Raji (cell line): ENCODE measurements around the gene OSBPL1A.

Source experiments
- POLR2A ChIP-seq: IDR thresholded peaks from 2 replicates; pipeline ENCODE4 v1.6.1; 2011; ENCODE audit warnings: low read depth, low read length, control low read depth; ENCODE audit not compliant: insufficient read depth

The OSBPL1A gene

GRCh38 chr18:24268784-24269550 is 128.7 kb downstream of the OSBPL1A start:
- no peak for TF ChIP-seq POLR2A

DNA sequence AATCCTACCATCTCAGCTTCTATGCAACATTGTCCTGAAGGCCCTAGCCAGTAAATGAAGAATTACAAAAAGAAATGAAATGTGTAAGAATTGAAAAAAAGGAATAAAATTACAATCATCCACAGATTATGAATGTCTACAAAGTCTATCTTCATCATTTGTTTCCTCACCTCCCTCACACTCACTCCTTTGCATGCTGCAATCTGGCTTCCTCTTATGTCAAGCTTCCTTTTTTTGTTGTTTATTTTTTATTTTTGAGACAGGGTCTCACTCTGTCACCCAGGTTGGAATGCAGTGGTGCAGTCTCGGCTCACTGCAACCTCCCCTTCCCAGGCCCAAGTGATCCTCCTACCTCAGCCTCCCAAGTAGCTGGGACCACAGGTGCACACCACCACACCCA is 129.7 kb downstream of the OSBPL1A start:
- TF ChIP-seq POLR2A: no peak

DNA sequence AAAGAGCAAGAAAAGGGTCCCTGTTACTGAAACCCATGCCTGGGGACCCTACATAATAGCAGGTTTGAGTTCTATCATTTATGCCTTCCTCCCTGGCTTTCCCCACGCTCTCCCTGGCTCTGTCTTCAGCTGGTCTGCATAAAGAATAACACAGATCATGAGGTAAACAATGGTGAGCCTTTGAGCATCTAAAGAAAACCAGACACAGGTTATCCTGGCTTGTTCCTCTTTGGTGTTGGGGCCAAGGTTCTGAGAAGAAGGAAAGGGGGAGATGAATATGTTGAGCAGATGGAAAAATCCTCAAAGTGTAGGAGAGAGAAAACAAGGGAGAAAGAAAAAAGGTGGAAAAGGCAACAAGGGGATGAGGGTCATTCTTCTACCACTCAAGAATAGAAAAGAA is 131.5 kb downstream of the OSBPL1A start:
- TF ChIP-seq POLR2A: no peak

DNA sequence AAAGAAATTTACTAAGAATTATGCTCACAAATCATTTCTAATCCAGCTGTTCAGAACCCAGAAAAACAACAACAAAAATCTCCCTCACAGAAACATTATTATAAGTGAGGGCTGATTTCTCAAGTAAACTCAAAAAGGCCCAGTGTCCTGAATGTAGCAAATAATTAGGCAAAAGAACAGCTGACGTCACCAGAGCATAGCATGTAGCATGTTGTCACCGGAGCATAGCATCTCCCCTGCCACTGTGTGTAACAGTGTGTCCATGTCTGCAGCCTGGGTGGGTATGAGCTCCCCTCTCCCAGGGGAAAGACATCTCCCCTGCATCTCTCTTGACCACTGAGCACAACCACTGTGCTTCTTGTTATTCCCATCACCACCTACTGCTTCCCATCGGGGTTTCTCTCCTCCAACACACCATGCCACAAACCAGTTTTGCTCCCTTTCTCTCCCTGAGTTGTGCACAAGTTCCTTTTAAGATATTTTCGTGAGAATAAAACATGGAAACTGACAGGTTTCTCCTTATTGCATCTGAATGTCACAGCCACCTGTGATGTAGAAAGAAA is 132.0 kb downstream of the OSBPL1A start:
- TF ChIP-seq POLR2A: no peak

DNA sequence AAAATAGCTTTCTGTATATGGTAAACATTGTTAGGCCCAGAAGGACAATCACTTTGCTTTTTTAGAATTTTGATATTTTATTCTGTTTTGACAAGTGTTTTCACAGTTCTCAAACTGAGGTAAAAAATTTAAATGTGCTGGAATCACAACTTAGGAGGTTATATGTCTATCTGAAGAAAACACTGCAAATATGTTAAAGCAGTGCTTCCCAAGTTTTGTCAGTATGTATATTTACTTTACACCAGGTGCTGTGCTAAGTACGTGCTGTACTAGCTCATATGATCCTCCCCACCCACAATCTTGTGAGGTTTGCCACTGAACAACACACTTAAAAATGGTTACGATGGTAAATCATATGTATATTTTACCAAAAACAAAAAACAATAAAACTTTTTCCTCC is 134.6 kb downstream of the OSBPL1A start:
- no peak for TF ChIP-seq POLR2A

DNA sequence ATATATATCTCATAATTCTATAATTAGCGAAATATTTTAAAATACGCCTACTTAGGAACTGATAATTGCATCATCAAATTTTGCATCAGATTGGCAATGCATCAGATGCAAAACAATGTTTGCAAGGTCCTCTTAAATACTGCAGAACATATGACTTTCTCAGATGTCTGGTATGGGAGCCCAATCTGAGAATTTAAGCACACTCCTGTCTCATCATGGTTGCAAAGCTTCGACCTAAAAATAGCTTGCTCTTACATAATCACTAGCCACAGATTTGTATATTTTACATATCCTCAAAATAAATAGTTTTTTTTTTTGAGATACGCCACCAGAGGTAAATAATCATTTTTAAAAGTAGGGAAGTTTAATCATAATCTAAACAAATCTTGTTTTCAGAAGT is 135.5 kb downstream of the OSBPL1A start:
- no peak for TF ChIP-seq POLR2A

DNA sequence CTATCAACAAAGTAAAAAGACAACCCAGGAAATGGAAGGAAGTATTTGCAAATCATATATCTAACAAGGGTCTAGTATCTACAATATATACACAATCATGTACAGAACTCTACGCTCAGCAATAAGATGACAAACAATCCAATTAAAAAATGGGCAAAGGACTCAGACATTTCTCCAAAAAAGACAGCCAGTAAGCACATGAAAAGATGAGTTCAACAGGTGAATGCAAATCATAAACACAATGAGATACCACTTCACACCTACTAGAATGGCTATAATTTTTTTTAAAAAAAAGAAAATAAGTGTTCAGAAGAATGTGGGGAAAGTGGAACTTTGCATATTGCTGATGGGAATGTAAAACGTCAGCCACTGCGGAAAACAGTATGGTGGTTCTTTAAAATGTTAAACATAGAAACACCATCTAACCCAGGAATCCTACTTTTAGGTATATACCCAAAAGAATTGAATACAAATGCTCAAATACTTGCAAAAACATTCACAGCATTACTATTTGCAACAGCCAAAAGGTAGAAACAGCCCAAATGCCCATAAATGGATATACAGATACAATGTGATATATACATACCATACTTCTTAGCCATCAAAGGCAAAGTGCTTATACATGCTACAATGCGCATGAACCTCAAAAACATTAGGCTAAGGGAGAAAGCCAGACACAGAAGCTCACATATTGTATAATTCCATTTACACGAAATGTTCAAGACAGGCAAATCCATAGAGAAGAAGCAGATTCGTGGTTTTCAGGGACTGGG is 137.6 kb downstream of the OSBPL1A start:
- TF ChIP-seq POLR2A: no peak

GRCh38 chr18:24254071-24254470 is 143.6 kb downstream of the OSBPL1A start:
- TF ChIP-seq POLR2A: no peak

- TF ChIP-seq POLR2A: no peak
Observed at GRCh38 chr18:24249716-24250115, 147.9 kb downstream of the OSBPL1A start.

- TF ChIP-seq POLR2A: no peak
Observed at GRCh38 chr18:24248359-24248758, 149.3 kb downstream of the OSBPL1A start.

DNA sequence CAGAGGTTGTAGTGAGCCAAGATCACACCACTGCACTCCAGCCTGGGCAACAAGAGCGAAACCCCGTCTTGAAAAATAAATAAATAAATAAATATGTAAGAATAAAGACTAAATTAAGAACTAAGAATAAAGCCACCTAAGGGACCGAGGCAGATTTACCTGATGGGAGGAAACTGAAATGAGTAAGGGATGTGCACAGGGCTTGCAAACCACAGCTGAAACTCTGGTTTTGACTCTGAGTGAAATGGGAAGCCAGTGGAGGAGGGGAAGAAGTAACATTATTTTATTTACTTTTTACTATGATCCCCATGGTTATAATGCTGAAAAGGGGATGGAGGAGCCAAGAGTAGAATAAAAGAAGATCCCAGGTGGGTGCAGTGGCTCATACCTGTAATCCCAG is 151.5 kb downstream of the OSBPL1A start:
- no peak for TF ChIP-seq POLR2A

GRCh38 chr18:24244698-24245097 is 152.9 kb downstream of the OSBPL1A start:
- TF ChIP-seq POLR2A: no peak

GRCh38 chr18:24243677-24244076 is 153.9 kb downstream of the OSBPL1A start:
- no peak for TF ChIP-seq POLR2A

GRCh38 chr18:24239341-24239740 is 158.3 kb downstream of the OSBPL1A start:
- no peak for TF ChIP-seq POLR2A

- no peak for TF ChIP-seq POLR2A
Observed at GRCh38 chr18:24238387-24238786, 159.2 kb downstream of the OSBPL1A start.

DNA sequence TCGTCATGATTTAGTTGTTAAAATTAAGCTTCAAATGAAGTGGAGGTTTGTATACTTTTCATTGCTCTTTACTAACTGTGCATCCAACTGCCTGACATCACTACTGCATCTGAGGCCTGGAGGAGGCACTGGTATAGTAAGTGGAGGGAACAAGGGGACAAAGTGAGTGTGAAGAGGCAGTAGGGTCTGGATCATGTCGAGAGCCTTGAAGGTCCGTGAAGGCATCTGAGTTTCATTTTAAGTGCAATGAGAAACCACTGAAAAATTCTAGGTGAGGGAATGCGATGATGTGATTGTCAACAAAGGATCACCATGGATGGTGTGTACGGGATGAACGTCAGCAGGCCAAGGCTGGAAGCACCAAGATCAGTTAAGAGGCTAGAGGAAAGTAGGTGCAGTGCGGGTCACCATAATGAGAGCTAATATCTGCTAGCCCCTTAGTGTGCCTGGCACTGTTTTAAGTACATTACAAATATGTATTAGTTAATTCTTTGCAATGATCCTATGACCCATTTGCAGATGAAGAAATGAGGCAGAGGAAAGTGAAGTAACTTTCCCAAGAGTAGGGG is 162.7 kb downstream of the OSBPL1A start:
- TF ChIP-seq POLR2A: no peak
